Suprapubic skin (tissue), 4 donors: ENCODE data around the gene EEF1E1. TPM values are rescaled to one million over a fixed set of nuclear protein-coding genes. Genes with fewer than 3 reads are reported as not detected.
A peak's percentile ranks its signal among the peaks of the same experiment; 100 is the strongest.

Source experiments
- DNase-seq, 2 donors: peaks; one replicate each; pipeline ENCODE4 v3.0.0-alpha.2; 2019; ENCODE audit warnings: low spot score in 2 of 2
- H3K27ac ChIP-seq: fragments of 200-600 bp; sonication (generic); one replicate; pipeline ENCODE4 v1.5.1; 2019
- H3K27me3 ChIP-seq: fragments of 200-600 bp; sonication (generic); one replicate; pipeline ENCODE4 v1.5.1; 2019
- H3K36me3 ChIP-seq: fragments of 200-600 bp; sonication (generic); one replicate; pipeline ENCODE4 v1.5.1; 2019
- H3K4me1 ChIP-seq: fragments of 200-600 bp; sonication (generic); one replicate; pipeline ENCODE4 v1.5.1; 2019
- H3K4me3 ChIP-seq: fragments of 200-600 bp; sonication (generic); one replicate; pipeline ENCODE4 v1.5.1; 2019; ENCODE audit warnings: mild to moderate bottlenecking
- H3K9me3 ChIP-seq: fragments of 200-600 bp; sonication (generic); one replicate; pipeline ENCODE4 v1.5.1; 2019
- CTCF ChIP-seq, 2 donors: fragments of 200-600 bp in 1 of 2; fragments of 450-650 bp in 1 of 2; sonication (generic) in 1 of 2; IDR thresholded peaks; one replicate each; pipeline ENCODE4 v1.5.1; 2016 to 2019; ENCODE audit warnings: antibody characterized with exemption in 2 of 2, mild to moderate bottlenecking in 1 of 2, moderate library complexity in 1 of 2
- EP300 ChIP-seq: sonication (generic); formaldehyde crosslinking; IDR thresholded peaks from one replicate; pipeline ENCODE4 v1.6.1; 2017; ENCODE audit warnings: antibody characterized with exemption
- POLR2A ChIP-seq, 2 donors: fragments of 450-650 bp; IDR thresholded peaks; one replicate each; pipeline ENCODE4 v1.6.1; 2017; ENCODE audit warnings: antibody characterized with exemption in 2 of 2, mild to moderate bottlenecking in 2 of 2, moderate library complexity in 2 of 2
- POLR2AphosphoS5 ChIP-seq, 3 donors: sonication (generic); formaldehyde crosslinking; IDR thresholded peaks; one replicate each; pipeline ENCODE4 v1.6.1; 2017; ENCODE audit warnings: antibody characterized with exemption in 3 of 3
- WGBS: methylation state at CpG from one replicate; pipeline ENCODE4 v1.1.5; 2018; 5-methylcytosine and 5-hydroxymethylcytosine counted together
- total RNA-seq, 4 donors: library from RNA; depleted of rRNA; stranded (reverse); fragments of >200 nt; gene quantifications; one replicate each; pipeline ENCODE4 v1.1.0, GENCODE V29; 2016

The EEF1E1 gene
- total RNA-seq, 4 donors from 2014 or later: 15.0 to 42.5 (median 31.3) TPM

GRCh38 chr6:8135276-8135675 is 32.9 kb upstream of the EEF1E1 start:
- 74% methylated on average over 3 of the region's 3 CpGs for WGBS
- Histone ChIP-seq H3K4me3 (no peak overlapping the region), H3K4me1 (no peaks in the 10 kb centered on the region), H3K36me3 (no peaks in the 10 kb centered on the region), H3K27me3 (peaks cover 9% of the 10 kb centered on the region), H3K9me3 (no peaks in the 10 kb centered on the region), H3K27ac (no peak overlapping the region)
- TF ChIP-seq POLR2A (IDR thresholded peaks at IDR 0.05) (no peak), POLR2AphosphoS5 (IDR thresholded peaks at IDR 0.05) (no peak), CTCF (IDR thresholded peaks at IDR 0.05) (no peak), EP300 (no peak)
- no peak for DNase-seq

- WGBS: 81% methylated on average over 6 of the region's 6 CpGs
These were observed 29.8 kb upstream of the EEF1E1 start for GRCh38 chr6:8132130-8132529.

GRCh38 chr6:8131265-8131897 is 29.0 kb upstream of the EEF1E1 start:
- no peak for DNase-seq
- H3K4me3 ChIP-seq: no peak overlapping the region
- WGBS: 35% methylated on average over 13 of the region's 13 CpGs
- peaks cover 4% of the 10 kb centered on the region for H3K27me3 ChIP-seq
- TF ChIP-seq POLR2A (IDR thresholded peaks at IDR 0.05) (no peak), EP300 (no peak), CTCF (IDR thresholded peaks at IDR 0.05) (peak; percentile 6 to 16), POLR2AphosphoS5 (IDR thresholded peaks at IDR 0.05) (no peak)
- H3K9me3 ChIP-seq: no peaks in the 10 kb centered on the region
- no peaks in the 10 kb centered on the region for H3K36me3 ChIP-seq
- no peaks in the 10 kb centered on the region for H3K4me1 ChIP-seq
- H3K27ac ChIP-seq: no peak overlapping the region

More at GRCh38 chr6:8132130-8132529, 29.8 kb upstream of the EEF1E1 start:
- DNase-seq: no peak
- TF ChIP-seq POLR2AphosphoS5 (IDR thresholded peaks at IDR 0.05): no peak
- TF ChIP-seq POLR2A (IDR thresholded peaks at IDR 0.05): no peak
- TF ChIP-seq CTCF (IDR thresholded peaks at IDR 0.05): no peak
- no peak for TF ChIP-seq EP300
- H3K4me1 ChIP-seq: no peaks in the 10 kb centered on the region
- no peaks in the 10 kb centered on the region for H3K36me3 ChIP-seq
- H3K27me3 ChIP-seq: peaks cover 6% of the 10 kb centered on the region
- no peak overlapping the region for H3K27ac ChIP-seq
- no peaks in the 10 kb centered on the region for H3K9me3 ChIP-seq
- no peak overlapping the region for H3K4me3 ChIP-seq

GRCh38 chr6:8130399-8130798 is 28.1 kb upstream of the EEF1E1 start:
- no peak for TF ChIP-seq EP300
- no peak for TF ChIP-seq POLR2AphosphoS5 (IDR thresholded peaks at IDR 0.05)
- no peak for TF ChIP-seq CTCF (IDR thresholded peaks at IDR 0.05)
- TF ChIP-seq POLR2A (IDR thresholded peaks at IDR 0.05): no peak
- DNase-seq: no peak
- no peaks in the 10 kb centered on the region for H3K9me3 ChIP-seq
- no peaks in the 10 kb centered on the region for H3K36me3 ChIP-seq
- no peak overlapping the region for H3K4me3 ChIP-seq
- WGBS: 36% methylated on average over 5 of the region's 5 CpGs
- H3K27ac ChIP-seq: no peak overlapping the region
- H3K4me1 ChIP-seq: no peaks in the 10 kb centered on the region
- H3K27me3 ChIP-seq: peaks cover 4% of the 10 kb centered on the region

GRCh38 chr6:8123236-8123635 is 20.9 kb upstream of the EEF1E1 start:
- H3K36me3 ChIP-seq: no peaks in the 10 kb centered on the region
- WGBS: 53% methylated on average over 5 of the region's 5 CpGs
- no peak for DNase-seq

More at GRCh38 chr6:8123236-8123635, 20.9 kb upstream of the EEF1E1 start:
- H3K27me3 ChIP-seq: peaks cover 3% of the 10 kb centered on the region
- no peaks in the 10 kb centered on the region for H3K4me1 ChIP-seq
- no peak overlapping the region for H3K4me3 ChIP-seq
- TF ChIP-seq CTCF (IDR thresholded peaks at IDR 0.05): no peak
- TF ChIP-seq EP300: no peak
- no peak for TF ChIP-seq POLR2AphosphoS5 (IDR thresholded peaks at IDR 0.05)
- TF ChIP-seq POLR2A (IDR thresholded peaks at IDR 0.05): no peak
- no peak overlapping the region for H3K27ac ChIP-seq
- no peaks in the 10 kb centered on the region for H3K9me3 ChIP-seq
